Cardiac muscle cell (in vitro differentiated cells and primary cell): ENCODE results near the gene CERS6. TPM values are rescaled to one million over a fixed set of nuclear protein-coding genes. Genes with fewer than 3 reads are reported as not detected.
"Not testable (repeated sequence)": the region's sequence is repeated elsewhere in the genome, so short reads cannot be mapped to it uniquely, and the experiment has no call there.

Experiments used
- DNase-seq, 2 donors: peaks; one replicate each; pipeline versions ENCODE4 v3.0.0 to v3.0.0-alpha.2; 2010 to 2017; ENCODE audit warnings: low read depth in 1 of 2, low spot score in 1 of 2
- H3K27ac ChIP-seq: fragments of 200-600 bp; sonication (generic); 2 replicates; pipeline ENCODE4 v1.5.1; 2016
- H3K27me3 ChIP-seq: fragments of 200-600 bp; sonication (generic); 2 replicates; pipeline ENCODE4 v1.6.0; 2016; ENCODE audit warnings: control low read depth
- H3K36me3 ChIP-seq: fragments of 200-600 bp; sonication (generic); 2 replicates; pipeline ENCODE4 v1.5.1; 2016; ENCODE audit warnings: control low read depth
- H3K4me1 ChIP-seq: fragments of 200-600 bp; sonication (generic); 2 replicates; pipeline ENCODE4 v1.8.1; 2017; ENCODE audit warnings: low read depth, mild to moderate bottlenecking, mixed run types
- H3K4me3 ChIP-seq: fragments of 200-600 bp; sonication (generic); 2 replicates; pipeline ENCODE4 v1.5.1; 2016; ENCODE audit warnings: mild to moderate bottlenecking
- H3K9me3 ChIP-seq: fragments of 200-600 bp; sonication (generic); 2 replicates; pipeline ENCODE4 v1.5.1; 2017; ENCODE audit warnings: low read depth, mild to moderate bottlenecking, control low read depth
- CTCF ChIP-seq: IDR thresholded peaks from 2 replicates; pipeline ENCODE4 v1.5.1; 2012; ENCODE audit warnings: low read depth, mild to moderate bottlenecking, low read length
- polyA plus RNA-seq: library from polyadenylated mRNA; unstranded; fragments of >200 nt; fragmentation: Nextera tagmentation; extraction: Ambion mirVana; gene quantifications from 2 replicates; pipeline ENCODE4 v1.2.1, GENCODE V29; 2016
- total RNA-seq: library from RNA; depleted of rRNA; stranded (reverse); fragments of >200 nt; gene quantifications from 2 replicates; pipeline ENCODE4 v1.2.3, GENCODE V29; 2016

The CERS6 gene
- total and polyA plus RNA-seq, 2 experiments from 2014 or later, result 17.1 to 26.6 TPM

DNA sequence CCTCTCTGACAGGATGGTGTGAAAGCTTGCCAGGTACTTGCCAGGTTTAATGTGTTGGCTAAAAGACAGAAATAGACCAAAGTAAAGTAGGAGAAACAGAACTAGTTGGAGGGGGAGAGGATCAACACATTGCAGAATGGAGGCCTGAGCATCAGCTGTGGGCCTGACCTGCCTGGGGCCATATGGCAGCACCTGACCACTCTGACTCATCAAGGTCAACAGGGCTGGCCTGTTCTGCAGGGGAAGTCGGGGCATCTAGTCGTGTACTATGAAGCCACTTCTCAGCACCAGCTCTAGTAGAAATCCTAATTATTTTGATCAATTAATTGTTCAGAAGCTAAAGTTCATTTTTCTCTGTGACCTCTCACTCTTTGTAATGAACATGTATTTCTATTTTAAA lies 310.5 kb downstream of the CERS6 start:
- TF ChIP-seq CTCF, result no peak
- Histone ChIP-seq H3K4me1 (peaks cover 10% of the 10 kb centered on the region), H3K27me3 (no peaks in the 10 kb centered on the region), H3K36me3 (no peaks in the 10 kb centered on the region), H3K4me3 (no peak overlapping the region), H3K27ac (peak overlapping the region; percentile 27), H3K9me3 (no peaks in the 10 kb centered on the region)
- no peak for DNase-seq

DNA sequence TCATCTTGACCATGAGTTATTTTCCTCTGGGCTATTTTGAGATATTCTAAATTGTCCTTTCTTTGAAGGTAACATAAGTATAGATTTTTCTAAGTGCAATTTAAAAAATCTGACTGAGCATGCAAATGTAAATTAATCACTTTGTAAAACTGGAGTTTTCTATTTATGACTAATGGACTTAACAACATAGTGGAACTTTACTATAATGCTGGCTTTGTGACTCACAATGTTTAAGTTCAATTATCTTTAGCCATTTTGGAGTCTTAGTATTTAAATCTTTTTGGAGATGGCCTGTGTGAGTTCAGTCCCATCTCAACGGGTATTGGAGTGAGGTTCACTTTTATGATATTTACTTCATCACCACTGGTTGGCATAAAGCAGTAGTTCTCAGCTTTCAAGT lies 311.2 kb downstream of the CERS6 start:
- no peaks in the 10 kb centered on the region for H3K36me3 ChIP-seq
- no peak overlapping the region for H3K4me3 ChIP-seq
- no peak overlapping the region for H3K27ac ChIP-seq
- no peaks in the 10 kb centered on the region for H3K27me3 ChIP-seq
- no peaks in the 10 kb centered on the region for H3K9me3 ChIP-seq
- DNase-seq, result no peak
- peaks cover 9% of the 10 kb centered on the region for H3K4me1 ChIP-seq
- no peak for TF ChIP-seq CTCF

- not testable (repeated sequence) for DNase-seq, H3K27me3 ChIP-seq, H3K4me1 ChIP-seq, H3K27ac ChIP-seq, H3K36me3 ChIP-seq, H3K4me3 ChIP-seq, H3K9me3 ChIP-seq
Measured at GRCh38 chr2:168768357-168768756, 312.3 kb downstream of the CERS6 start.

GRCh38 chr2:168770796-168771195 lies 314.7 kb downstream of the CERS6 start:
- no peaks in the 10 kb centered on the region for H3K27me3 ChIP-seq
- no peak overlapping the region for H3K4me3 ChIP-seq
- no peak overlapping the region for H3K27ac ChIP-seq
- H3K4me1 ChIP-seq, result peaks cover 3% of the 10 kb centered on the region
- TF ChIP-seq CTCF, result no peak
- H3K9me3 ChIP-seq, result no peaks in the 10 kb centered on the region
- no peaks in the 10 kb centered on the region for H3K36me3 ChIP-seq
- peak in 1 of 2 donors; percentile 9 for DNase-seq

- no peaks in the 10 kb centered on the region for H3K9me3 ChIP-seq
- TF ChIP-seq CTCF, result no peak
- H3K4me1 ChIP-seq, result peaks cover 3% of the 10 kb centered on the region
- no peaks in the 10 kb centered on the region for H3K27me3 ChIP-seq
- H3K4me3 ChIP-seq, result no peak overlapping the region
- no peaks in the 10 kb centered on the region for H3K36me3 ChIP-seq
- no peak overlapping the region for H3K27ac ChIP-seq
- no peak for DNase-seq
Measured at GRCh38 chr2:168772704-168773103, 316.6 kb downstream of the CERS6 start.

DNA sequence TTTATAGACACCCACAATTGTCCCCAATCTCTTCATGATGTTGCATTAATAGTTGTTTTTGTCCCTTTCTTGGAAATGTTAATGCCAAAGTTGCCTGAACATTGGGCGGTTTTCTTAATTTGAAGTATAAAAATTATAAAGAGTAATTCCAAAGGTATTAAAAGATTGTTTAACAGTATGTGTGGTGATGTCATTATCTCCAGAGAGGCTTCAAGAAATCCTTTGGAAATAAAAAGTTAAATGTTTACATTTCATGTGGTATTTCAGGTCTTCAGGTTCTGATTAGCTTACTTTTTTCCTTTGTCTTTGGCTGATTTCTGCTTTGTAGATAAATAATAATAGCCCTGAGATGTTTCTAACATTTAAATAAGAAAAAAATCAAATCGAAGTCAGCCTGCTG lies 317.1 kb downstream of the CERS6 start:
- no peak for TF ChIP-seq CTCF
- H3K27me3 ChIP-seq, result no peaks in the 10 kb centered on the region

More for the DNA sequence above, 317.1 kb downstream of the CERS6 start:
- no peak for DNase-seq
- Histone ChIP-seq H3K36me3 (no peaks in the 10 kb centered on the region), H3K4me1 (peaks cover 3% of the 10 kb centered on the region), H3K9me3 (no peaks in the 10 kb centered on the region), H3K4me3 (no peak overlapping the region), H3K27ac (no peak overlapping the region)
